ENCODE data around the gene GALNT2.

GRCh38 chr1:230315099-230315498, 248.1 kb downstream of the GALNT2 start:
- TF ChIP-seq POLR2A (IDR thresholded peaks at IDR 0.05; ENCODE audit: low read length) (no peak), GATA1 (IDR thresholded peaks at IDR 0.05; ENCODE audit: low read depth, low read length) (no peak)
